ENCODE measurements around the gene LURAP1L.
"Not testable (repeated sequence)": the region's sequence is repeated elsewhere in the genome, so short reads cannot be mapped to it uniquely, and the experiment has no call there.

Gene LURAP1L

GRCh38 chr9:12856603-12857002 lies 81.8 kb downstream of the LURAP1L start:
- no peaks in the 10 kb centered on the region for H3K4me1 Mint-ChIP-seq
- H3K27ac Mint-ChIP-seq, result no peak overlapping the region
- no peak overlapping the region for H3K4me3 Mint-ChIP-seq
- no peaks in the 10 kb centered on the region for H3K36me3 Mint-ChIP-seq
- no peaks in the 10 kb centered on the region for H3K27me3 Mint-ChIP-seq
- H3K9me3 Mint-ChIP-seq, result no peaks in the 10 kb centered on the region

- no peak overlapping the region for H3K27ac Mint-ChIP-seq
- no peaks in the 10 kb centered on the region for H3K4me1 Mint-ChIP-seq
- H3K27me3 Mint-ChIP-seq, result no peaks in the 10 kb centered on the region
Measured at GRCh38 chr9:12859704-12860251, 85.0 kb downstream of the LURAP1L start.

GRCh38 chr9:12860998-12861397 lies 86.2 kb downstream of the LURAP1L start:
- no peaks in the 10 kb centered on the region for H3K36me3 Mint-ChIP-seq
- H3K27me3 Mint-ChIP-seq, result no peaks in the 10 kb centered on the region
- H3K4me1 Mint-ChIP-seq, result no peaks in the 10 kb centered on the region
- H3K9me3 Mint-ChIP-seq, result no peaks in the 10 kb centered on the region
- no peak overlapping the region for H3K27ac Mint-ChIP-seq
- no peak overlapping the region for H3K4me3 Mint-ChIP-seq

More at GRCh38 chr9:12859704-12860251, 85.0 kb downstream of the LURAP1L start:
- Mint-ChIP-seq H3K9me3 (no peaks in the 10 kb centered on the region), H3K4me3 (no peak overlapping the region), H3K36me3 (no peaks in the 10 kb centered on the region)

- no peak overlapping the region for H3K4me3 Mint-ChIP-seq
- no peaks in the 10 kb centered on the region for H3K4me1 Mint-ChIP-seq
- no peaks in the 10 kb centered on the region for H3K36me3 Mint-ChIP-seq
Measured at GRCh38 chr9:12862611-12863410, 88.0 kb downstream of the LURAP1L start.

GRCh38 chr9:12863618-12864017 lies 88.8 kb downstream of the LURAP1L start:
- Mint-ChIP-seq H3K4me1 (no peaks in the 10 kb centered on the region), H3K4me3 (no peak overlapping the region), H3K27ac (no peak overlapping the region), H3K36me3 (no peaks in the 10 kb centered on the region), H3K9me3 (peaks cover 7% of the 10 kb centered on the region), H3K27me3 (no peaks in the 10 kb centered on the region)

More at GRCh38 chr9:12862611-12863410, 88.0 kb downstream of the LURAP1L start:
- Mint-ChIP-seq H3K27ac (no peak overlapping the region), H3K9me3 (peaks cover 2% of the 10 kb centered on the region), H3K27me3 (no peaks in the 10 kb centered on the region)

GRCh38 chr9:12865380-12865779 lies 90.6 kb downstream of the LURAP1L start:
- H3K36me3 Mint-ChIP-seq, H3K4me3 Mint-ChIP-seq, H3K27me3 Mint-ChIP-seq: not testable (repeated sequence)

More at GRCh38 chr9:12865380-12865779, 90.6 kb downstream of the LURAP1L start:
- H3K4me1 Mint-ChIP-seq, H3K27ac Mint-ChIP-seq: not testable (repeated sequence)
- H3K9me3 Mint-ChIP-seq, result peaks cover 14% of the 10 kb centered on the region

Data from activated naive CD4-positive, alpha-beta T cell treated with anti-CD3 and anti-CD28 coated beads, Interleukin-2, amount 50 U/mL, for 24 hours (primary cell).